Measurements from ENCODE around the gene ZIC3. TPM values are rescaled to one million over a fixed set of nuclear protein-coding genes. Genes with fewer than 3 reads are reported as not detected.

Gene ZIC3
- total and polyA plus RNA-seq, 2 experiments from 2014 or later, result 30.8 to 84.4 TPM

- no peaks in the 10 kb centered on the region for H4K20me1 ChIP-seq (replicated peaks; ENCODE audit: insufficient read depth)
- peaks cover 50% of the 10 kb centered on the region for H3K4me1 Mint-ChIP-seq
- no peak for ATAC-seq
Observed at GRCh38 chrX:137587151-137587550, 21.2 kb downstream of the ZIC3 start.

More at GRCh38 chrX:137587151-137587550, 21.2 kb downstream of the ZIC3 start:
- peaks cover 43% of the 10 kb centered on the region for H3K4me1 ChIP-seq (ENCODE audit: insufficient read depth)
- Mint-ChIP-seq H3K36me3 (ENCODE audit: low read depth) (no peaks in the 10 kb centered on the region), H3K4me3 (no peak overlapping the region), H3K27ac (no peak overlapping the region), H3K27me3 (ENCODE audit: insufficient read depth, low read depth, poor library complexity) (no peaks in the 10 kb centered on the region), H3K9me3 (no peaks in the 10 kb centered on the region)
- H3K9me2 ChIP-seq (ENCODE audit: insufficient read depth), result no peaks in the 10 kb centered on the region
- no peak for DNase-seq (ENCODE audit: low spot score)
- no peak overlapping the region for H3K27ac ChIP-seq (ENCODE audit: low read depth)
- no peaks in the 10 kb centered on the region for H3K79me2 ChIP-seq (replicated peaks; ENCODE audit: insufficient read depth)
- no peaks in the 10 kb centered on the region for H3K27me3 ChIP-seq (ENCODE audit: insufficient read depth)
- H3K4me3 ChIP-seq, result no peak overlapping the region
- H2AFZ ChIP-seq, result no peak overlapping the region
- H3F3A ChIP-seq (replicated peaks; ENCODE audit: low read depth), result no peaks in the 10 kb centered on the region
- H3K36me3 ChIP-seq (ENCODE audit: insufficient read depth), result no peaks in the 10 kb centered on the region
- TF ChIP-seq EZH2 (IDR thresholded peaks at IDR 0.05; ENCODE audit: low read depth, unreplicated experiment) (no peak), ZNF114 (CRISPR knock-in tag; IDR thresholded peaks at IDR 0.05) (no peak), ETS1 (IDR thresholded peaks at IDR 0.05) (no peak), CREB1 (CRISPR knock-in tag; IDR thresholded peaks at IDR 0.05; ENCODE audit: low read depth) (no peak), CTCF (conservative IDR thresholded peaks at IDR 0.05; ENCODE audit: low read depth in 2 of 2) (no peak), POLR2AphosphoS5 (IDR thresholded peaks at IDR 0.05; ENCODE audit: low read depth) (no peak), STAT1 (IDR thresholded peaks at IDR 0.05; ENCODE audit: unreplicated experiment) (no peak), ZNF331 (CRISPR knock-in tag; IDR thresholded peaks at IDR 0.05; ENCODE audit: low read depth) (no peak), ZNF462 (CRISPR knock-in tag; IDR thresholded peaks at IDR 0.05) (no peak)
- peak overlapping the region; percentile 17; the same call in 1 of the 2 replicates for H3K4me2 ChIP-seq
